COLO829 (cell line): ENCODE measurements around the gene LIMA1.
"Not testable (repeated sequence)": the region's sequence is repeated elsewhere in the genome, so short reads cannot be mapped to it uniquely, and the experiment has no call there.

Experiments used
- DNase-seq: peaks from one replicate; pipeline ENCODE4 v3.0.0; 2012; ENCODE audit warnings: low spot score

The LIMA1 gene

GRCh38 chr12:50283229-50283923 is at the start of gene LIMA1:
LIMA1 (minus strand) TSS chr12:50283520; CDS start chr12:50248751, 34,769 bp downstream.
- peak; percentile 88 for DNase-seq

GRCh38 chr12:50331745-50332144 is 48.4 kb upstream of the LIMA1 start:
- DNase-seq, result no peak

- not testable (repeated sequence) for DNase-seq
Measured at GRCh38 chr12:50328664-50329063, 45.3 kb upstream of the LIMA1 start.

GRCh38 chr12:50326590-50327284 is 43.4 kb upstream of the LIMA1 start:
- no peak for DNase-seq

GRCh38 chr12:50325890-50326391 is 42.6 kb upstream of the LIMA1 start:
- DNase-seq, result no peak

GRCh38 chr12:50324770-50325169 is 41.5 kb upstream of the LIMA1 start:
- not testable (repeated sequence) for DNase-seq

GRCh38 chr12:50324077-50324476 is 40.8 kb upstream of the LIMA1 start:
- DNase-seq, result not testable (repeated sequence)

GRCh38 chr12:50322206-50322605 is 38.9 kb upstream of the LIMA1 start:
- DNase-seq, result no peak

- DNase-seq, result no peak
Measured at GRCh38 chr12:50317203-50317602, 33.9 kb upstream of the LIMA1 start.

GRCh38 chr12:50315803-50316202 is 32.5 kb upstream of the LIMA1 start:
- no peak for DNase-seq

GRCh38 chr12:50314636-50315312 is 31.5 kb upstream of the LIMA1 start:
- peak; percentile 80 for DNase-seq

- not testable (repeated sequence) for DNase-seq
Measured at GRCh38 chr12:50313971-50314370, 30.7 kb upstream of the LIMA1 start.

GRCh38 chr12:50313256-50313931 is 30.1 kb upstream of the LIMA1 start:
- no peak for DNase-seq

- DNase-seq, result not testable (repeated sequence)
Measured at GRCh38 chr12:50311858-50312609, 28.7 kb upstream of the LIMA1 start.

GRCh38 chr12:50309950-50310349 is 26.6 kb upstream of the LIMA1 start:
- DNase-seq, result no peak

- no peak for DNase-seq
Measured at GRCh38 chr12:50302686-50303085, 19.4 kb upstream of the LIMA1 start.

GRCh38 chr12:50297996-50298395 is 14.7 kb upstream of the LIMA1 start:
- no peak for DNase-seq

- DNase-seq, result no peak
Measured at GRCh38 chr12:50297027-50297426, 13.7 kb upstream of the LIMA1 start.

- DNase-seq, result no peak
Measured at GRCh38 chr12:50296554-50296953, 13.2 kb upstream of the LIMA1 start.

- no peak for DNase-seq
Measured at GRCh38 chr12:50291377-50291776, 8.1 kb upstream of the LIMA1 start.

GRCh38 chr12:50290692-50291091 is 7.4 kb upstream of the LIMA1 start:
- not testable (repeated sequence) for DNase-seq
